Type B pancreatic cell (in vitro differentiated cells): ENCODE data around the gene GRAMD1C. TPM values are rescaled to one million over a fixed set of nuclear protein-coding genes. Genes with fewer than 3 reads are reported as not detected.

Experiments used
- DNase-seq: peaks from one replicate; pipeline ENCODE4 v3.0.0; 2021; ENCODE audit warnings: mixed read lengths; ENCODE audit not compliant: unreplicated experiment; ENCODE audit errors: extremely low spot score
- H3K27ac Mint-ChIP-seq: 2 replicates; pipeline ENCODE4 v1.8.0; 2021; ENCODE audit warnings: mild to moderate bottlenecking, mixed read lengths
- H3K27me3 Mint-ChIP-seq: 2 replicates; pipeline ENCODE4 v1.8.0; 2021; ENCODE audit warnings: mixed read lengths
- H3K36me3 Mint-ChIP-seq: 2 replicates; pipeline ENCODE4 v1.8.0; 2021; ENCODE audit warnings: mixed read lengths
- H3K4me1 Mint-ChIP-seq: one replicate; pipeline ENCODE4 v1.8.0; 2021; ENCODE audit warnings: mixed read lengths; ENCODE audit not compliant: unreplicated experiment
- H3K4me3 Mint-ChIP-seq: 2 replicates; pipeline ENCODE4 v1.8.0; 2021; ENCODE audit warnings: mild to moderate bottlenecking, mixed read lengths
- H3K9me3 Mint-ChIP-seq: 2 replicates; pipeline ENCODE4 v1.8.0; 2021; ENCODE audit warnings: mixed read lengths
- total RNA-seq: library from RNA; stranded (reverse); gene quantifications from 2 replicates; pipeline ENCODE4 v1.2.1, GENCODE V29; 2021; ENCODE audit warnings: low replicate concordance
- TF ChIP-seq, protein P1 (sequence below): fragments of 200-600 bp; sonication (generic); conservative IDR thresholded peaks from 2 replicates; pipeline ENCODE4 v1.5.0; 2021; ENCODE audit warnings: antibody characterized with exemption, mild to moderate bottlenecking

The GRAMD1C gene
- total RNA-seq, 1 donor from 2014 or later, result 7.3 TPM

DNA sequence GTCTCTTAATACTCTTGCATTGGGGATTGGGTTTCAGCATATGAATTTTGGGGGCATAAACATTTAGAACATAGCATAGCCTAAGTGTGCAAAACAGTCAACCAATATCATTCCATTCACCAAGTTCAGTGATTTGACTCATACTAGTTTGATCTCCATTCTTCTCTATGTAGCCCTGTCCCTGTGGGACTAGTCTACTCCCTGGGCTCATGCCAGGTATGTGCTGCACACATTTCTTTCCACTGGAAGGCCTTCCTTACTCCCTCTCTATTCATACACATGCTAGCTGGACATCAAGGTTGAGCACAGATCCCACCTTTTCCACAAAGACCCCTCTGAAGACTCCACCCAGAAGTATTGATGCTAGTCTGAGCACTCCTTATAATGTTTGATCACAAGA lies 114.3 kb downstream of the GRAMD1C start:
- H3K4me3 Mint-ChIP-seq, result no peak overlapping the region
- no peak overlapping the region for H3K27ac Mint-ChIP-seq
- no peaks in the 10 kb centered on the region for H3K9me3 Mint-ChIP-seq
- TF ChIP-seq, protein P1, sequence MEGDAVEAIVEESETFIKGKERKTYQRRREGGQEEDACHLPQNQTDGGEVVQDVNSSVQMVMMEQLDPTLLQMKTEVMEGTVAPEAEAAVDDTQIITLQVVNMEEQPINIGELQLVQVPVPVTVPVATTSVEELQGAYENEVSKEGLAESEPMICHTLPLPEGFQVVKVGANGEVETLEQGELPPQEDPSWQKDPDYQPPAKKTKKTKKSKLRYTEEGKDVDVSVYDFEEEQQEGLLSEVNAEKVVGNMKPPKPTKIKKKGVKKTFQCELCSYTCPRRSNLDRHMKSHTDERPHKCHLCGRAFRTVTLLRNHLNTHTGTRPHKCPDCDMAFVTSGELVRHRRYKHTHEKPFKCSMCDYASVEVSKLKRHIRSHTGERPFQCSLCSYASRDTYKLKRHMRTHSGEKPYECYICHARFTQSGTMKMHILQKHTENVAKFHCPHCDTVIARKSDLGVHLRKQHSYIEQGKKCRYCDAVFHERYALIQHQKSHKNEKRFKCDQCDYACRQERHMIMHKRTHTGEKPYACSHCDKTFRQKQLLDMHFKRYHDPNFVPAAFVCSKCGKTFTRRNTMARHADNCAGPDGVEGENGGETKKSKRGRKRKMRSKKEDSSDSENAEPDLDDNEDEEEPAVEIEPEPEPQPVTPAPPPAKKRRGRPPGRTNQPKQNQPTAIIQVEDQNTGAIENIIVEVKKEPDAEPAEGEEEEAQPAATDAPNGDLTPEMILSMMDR, result no peak
- no peak for DNase-seq
- H3K36me3 Mint-ChIP-seq, result no peaks in the 10 kb centered on the region
- peaks cover 27% of the 10 kb centered on the region for H3K27me3 Mint-ChIP-seq
- H3K4me1 Mint-ChIP-seq, result no peaks in the 10 kb centered on the region

DNA sequence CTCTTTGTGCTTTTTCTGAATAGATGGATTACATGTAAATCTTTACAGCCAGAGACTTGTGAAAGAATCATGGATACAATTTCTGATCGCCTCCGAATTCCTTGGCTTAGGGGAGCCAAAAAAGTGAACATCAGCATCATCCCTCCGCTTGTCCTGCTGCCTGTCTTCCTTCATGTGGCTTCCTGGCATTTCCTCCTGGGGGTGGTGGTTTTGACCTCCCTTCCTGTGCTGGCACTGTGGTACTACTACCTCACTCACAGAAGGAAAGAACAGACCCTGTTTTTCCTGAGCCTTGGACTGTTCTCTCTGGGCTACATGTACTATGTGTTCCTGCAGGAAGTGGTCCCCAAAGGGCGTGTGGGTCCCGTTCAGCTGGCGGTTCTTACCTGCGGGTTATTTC lies 115.1 kb downstream of the GRAMD1C start:
- TF ChIP-seq, protein P1, result no peak
- DNase-seq, result no peak
- no peaks in the 10 kb centered on the region for H3K36me3 Mint-ChIP-seq
- H3K9me3 Mint-ChIP-seq, result no peaks in the 10 kb centered on the region
- peaks cover 25% of the 10 kb centered on the region for H3K27me3 Mint-ChIP-seq
- H3K27ac Mint-ChIP-seq, result no peak overlapping the region
- no peaks in the 10 kb centered on the region for H3K4me1 Mint-ChIP-seq
- H3K4me3 Mint-ChIP-seq, result no peak overlapping the region

DNA sequence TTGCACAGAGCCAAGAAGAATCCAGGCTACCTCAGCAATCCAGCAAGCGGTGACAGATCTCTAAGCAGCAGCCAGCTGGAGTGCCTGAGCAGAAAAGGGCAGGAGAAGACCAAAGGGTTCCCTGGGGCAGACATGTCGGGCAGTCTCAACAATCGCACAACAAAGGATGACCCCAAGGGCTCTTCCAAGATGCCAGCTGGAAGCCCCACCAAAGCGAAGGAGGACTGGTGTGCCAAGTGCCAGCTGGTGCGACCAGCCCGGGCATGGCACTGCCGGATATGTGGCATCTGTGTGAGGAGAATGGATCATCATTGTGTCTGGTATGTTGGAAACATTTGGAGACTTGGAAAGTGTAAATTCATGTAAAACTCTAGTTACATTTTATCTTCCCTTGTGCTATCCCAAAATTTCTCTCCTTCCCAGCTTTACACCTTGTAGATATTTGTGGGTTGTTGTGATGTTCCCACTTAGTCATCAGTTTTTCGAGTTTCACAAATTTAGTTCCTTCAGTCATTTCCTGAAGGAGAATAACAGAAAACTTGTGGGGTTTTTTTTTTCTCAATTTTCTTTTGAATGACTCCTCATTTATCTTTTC lies 115.6 kb downstream of the GRAMD1C start:
- peaks cover 20% of the 10 kb centered on the region for H3K27me3 Mint-ChIP-seq

DNA sequence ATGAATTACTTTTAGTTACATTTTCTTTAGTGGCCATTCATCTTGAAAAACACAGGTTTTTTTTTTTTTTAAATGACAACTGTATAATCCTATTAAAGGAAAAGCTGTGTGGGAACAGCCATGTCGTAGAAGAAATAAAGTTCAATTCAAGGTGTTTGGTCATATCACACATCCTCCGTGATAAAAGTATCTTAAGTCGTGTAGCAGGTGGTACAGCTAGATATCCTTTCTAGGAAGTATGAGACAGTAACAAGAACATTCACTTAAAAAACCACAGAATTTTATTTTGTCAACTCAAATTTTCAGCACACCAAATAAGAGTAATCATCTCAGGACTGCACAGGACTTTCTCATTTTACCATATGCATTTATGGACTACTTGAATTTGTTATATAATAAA lies 125.3 kb downstream of the GRAMD1C start:
- TF ChIP-seq, protein P1, result no peak
- Mint-ChIP-seq H3K4me3 (no peak overlapping the region), H3K27me3 (no peaks in the 10 kb centered on the region), H3K9me3 (peaks cover 2% of the 10 kb centered on the region), H3K36me3 (no peaks in the 10 kb centered on the region), H3K27ac (no peak overlapping the region), H3K4me1 (no peaks in the 10 kb centered on the region)
- no peak for DNase-seq

More for the DNA sequence above, 115.6 kb downstream of the GRAMD1C start:
- Mint-ChIP-seq H3K4me1 (no peaks in the 10 kb centered on the region), H3K9me3 (no peaks in the 10 kb centered on the region), H3K27ac (no peak overlapping the region), H3K4me3 (no peak overlapping the region), H3K36me3 (no peaks in the 10 kb centered on the region)
- DNase-seq, result no peak
- TF ChIP-seq, protein P1, result no peak

DNA sequence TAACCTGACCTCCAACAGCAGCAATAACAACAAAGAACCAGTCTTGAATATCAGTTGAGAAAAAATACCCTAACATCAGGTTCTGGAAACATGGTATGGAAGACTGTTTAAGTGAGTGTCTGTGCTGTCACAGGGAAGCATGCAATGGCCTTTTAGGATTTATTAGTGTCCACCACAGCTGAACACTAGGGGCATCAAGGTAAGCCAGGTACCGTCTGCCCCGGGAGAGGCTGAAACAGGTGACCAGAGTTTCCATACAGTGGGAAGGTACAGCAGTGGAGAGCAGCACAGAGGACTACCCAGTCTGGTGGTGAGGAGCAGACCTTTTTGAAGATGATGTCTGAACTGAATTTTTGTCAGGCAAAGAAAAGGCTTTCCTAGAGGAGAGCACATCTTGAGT lies 127.6 kb downstream of the GRAMD1C start:
- H3K36me3 Mint-ChIP-seq, result no peaks in the 10 kb centered on the region
- H3K27me3 Mint-ChIP-seq, result no peaks in the 10 kb centered on the region
- no peak overlapping the region for H3K4me3 Mint-ChIP-seq
- no peaks in the 10 kb centered on the region for H3K4me1 Mint-ChIP-seq
- no peak for DNase-seq
- no peak overlapping the region for H3K27ac Mint-ChIP-seq
- H3K9me3 Mint-ChIP-seq, result peaks cover 7% of the 10 kb centered on the region
- TF ChIP-seq, protein P1, result no peak

DNA sequence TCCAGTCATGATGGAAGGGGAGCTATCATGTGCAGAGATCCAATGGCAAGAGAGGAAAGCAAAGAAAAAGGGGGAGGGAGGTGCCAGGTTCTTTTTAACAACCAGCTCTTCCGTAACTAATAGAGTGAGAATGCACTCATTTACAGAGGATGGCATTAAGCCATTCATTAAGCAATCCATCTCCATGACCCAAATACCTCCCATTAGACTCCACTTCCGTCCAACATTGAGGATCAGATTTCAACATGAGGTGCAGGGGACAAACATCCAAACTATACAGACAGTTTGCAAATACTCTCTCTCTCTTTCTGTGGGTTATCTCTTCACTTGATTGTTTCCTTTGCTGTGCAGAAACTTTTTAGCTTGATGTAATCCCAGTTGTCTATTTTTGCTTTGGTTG lies 130.4 kb downstream of the GRAMD1C start:
- Mint-ChIP-seq H3K27me3 (no peaks in the 10 kb centered on the region), H3K36me3 (peaks cover 4% of the 10 kb centered on the region), H3K27ac (no peak overlapping the region), H3K4me1 (no peaks in the 10 kb centered on the region), H3K9me3 (peaks cover 21% of the 10 kb centered on the region), H3K4me3 (no peak overlapping the region)
- no peak for DNase-seq
- TF ChIP-seq, protein P1, result no peak
